HCT116 (cell line): Measurements from ENCODE around the gene S100PBP.

Experiments
- CTCF ChIP-seq, 3 experiments: fragments of 200-600 bp in 1 of 3; sonication (generic) in 1 of 3; IDR thresholded peaks in 2 of 3; conservative IDR thresholded peaks in 1 of 3; 2 replicates each; pipeline ENCODE4 v1.5.1; 2012 to 2017; ENCODE audit warnings: low read depth in 2 of 3, low read length in 2 of 3, antibody characterized with exemption in 1 of 3, borderline replicate concordance in 1 of 3, control low read depth in 1 of 3, mild to moderate bottlenecking in 1 of 3, mixed read lengths in 1 of 3, mixed run types in 1 of 3, moderate library complexity in 1 of 3; ENCODE audit not compliant: insufficient read depth in 1 of 3
- POLR2A ChIP-seq: IDR thresholded peaks from 2 replicates; pipeline ENCODE4 v1.7.0; 2011; ENCODE audit warnings: borderline replicate concordance; ENCODE audit not compliant: insufficient read depth, insufficient read length; ENCODE audit errors: extremely low read depth
- POLR2AphosphoS5 ChIP-seq: IDR thresholded peaks from 2 replicates; pipeline ENCODE4 v1.6.1; 2011; ENCODE audit warnings: mild to moderate bottlenecking, low read depth, low read length, moderate library complexity
- RAD21 ChIP-seq: IDR thresholded peaks from 2 replicates; pipeline ENCODE4 v1.6.1; 2012; ENCODE audit warnings: low read depth, mild to moderate bottlenecking
- SRF ChIP-seq: IDR thresholded peaks from 2 replicates; pipeline ENCODE4 v1.6.1; 2012; ENCODE audit warnings: low read depth
- YY1 ChIP-seq: IDR thresholded peaks from 2 replicates; pipeline ENCODE4 v1.6.1; 2011; ENCODE audit warnings: low read length, low read depth, moderate library complexity, mild to moderate bottlenecking; ENCODE audit not compliant: insufficient replicate concordance; ENCODE audit errors: extremely low read depth
- ZNF274 ChIP-seq: fragments of 200-500 bp; sonication (Bioruptor generic); IDR thresholded peaks from 2 replicates; pipeline ENCODE4 v1.6.1; 2014; ENCODE audit warnings: mild to moderate bottlenecking, low read depth, low read length, inconsistent platforms
- TF ChIP-seq, protein P1 (sequence below): IDR thresholded peaks from 2 replicates; pipeline ENCODE4 v1.6.1; 2012
- TF ChIP-seq, protein P2 (sequence below): IDR thresholded peaks from 2 replicates; pipeline ENCODE4 v1.6.1; 2012; ENCODE audit warnings: low read depth

- TF ChIP-seq CTCF (IDR thresholded peaks at IDR 0.05 in 2 of 3, conservative IDR thresholded peaks at IDR 0.05 in 1 of 3; ENCODE audit: borderline replicate concordance in 1 of 3, insufficient read depth in 1 of 3, low read depth in 2 of 3, low read length in 2 of 3) (no peak), POLR2AphosphoS5 (no peak), POLR2A (no peak), RAD21 (no peak), ZNF274 (no peak), YY1 (no peak), SRF (no peak)
- TF ChIP-seq, protein P1, sequence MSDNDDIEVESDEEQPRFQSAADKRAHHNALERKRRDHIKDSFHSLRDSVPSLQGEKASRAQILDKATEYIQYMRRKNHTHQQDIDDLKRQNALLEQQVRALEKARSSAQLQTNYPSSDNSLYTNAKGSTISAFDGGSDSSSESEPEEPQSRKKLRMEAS, result no peak
- TF ChIP-seq, protein P2, sequence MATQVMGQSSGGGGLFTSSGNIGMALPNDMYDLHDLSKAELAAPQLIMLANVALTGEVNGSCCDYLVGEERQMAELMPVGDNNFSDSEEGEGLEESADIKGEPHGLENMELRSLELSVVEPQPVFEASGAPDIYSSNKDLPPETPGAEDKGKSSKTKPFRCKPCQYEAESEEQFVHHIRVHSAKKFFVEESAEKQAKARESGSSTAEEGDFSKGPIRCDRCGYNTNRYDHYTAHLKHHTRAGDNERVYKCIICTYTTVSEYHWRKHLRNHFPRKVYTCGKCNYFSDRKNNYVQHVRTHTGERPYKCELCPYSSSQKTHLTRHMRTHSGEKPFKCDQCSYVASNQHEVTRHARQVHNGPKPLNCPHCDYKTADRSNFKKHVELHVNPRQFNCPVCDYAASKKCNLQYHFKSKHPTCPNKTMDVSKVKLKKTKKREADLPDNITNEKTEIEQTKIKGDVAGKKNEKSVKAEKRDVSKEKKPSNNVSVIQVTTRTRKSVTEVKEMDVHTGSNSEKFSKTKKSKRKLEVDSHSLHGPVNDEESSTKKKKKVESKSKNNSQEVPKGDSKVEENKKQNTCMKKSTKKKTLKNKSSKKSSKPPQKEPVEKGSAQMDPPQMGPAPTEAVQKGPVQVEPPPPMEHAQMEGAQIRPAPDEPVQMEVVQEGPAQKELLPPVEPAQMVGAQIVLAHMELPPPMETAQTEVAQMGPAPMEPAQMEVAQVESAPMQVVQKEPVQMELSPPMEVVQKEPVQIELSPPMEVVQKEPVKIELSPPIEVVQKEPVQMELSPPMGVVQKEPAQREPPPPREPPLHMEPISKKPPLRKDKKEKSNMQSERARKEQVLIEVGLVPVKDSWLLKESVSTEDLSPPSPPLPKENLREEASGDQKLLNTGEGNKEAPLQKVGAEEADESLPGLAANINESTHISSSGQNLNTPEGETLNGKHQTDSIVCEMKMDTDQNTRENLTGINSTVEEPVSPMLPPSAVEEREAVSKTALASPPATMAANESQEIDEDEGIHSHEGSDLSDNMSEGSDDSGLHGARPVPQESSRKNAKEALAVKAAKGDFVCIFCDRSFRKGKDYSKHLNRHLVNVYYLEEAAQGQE, result no peak
These were observed 73.2 kb downstream of the S100PBP start for GRCh38 chr1:32890516-32891240.
